ENCODE measurements around the gene COL4A1. TPM values are rescaled to one million over a fixed set of nuclear protein-coding genes. Genes with fewer than 3 reads are reported as not detected.

COL4A1 gene
- total RNA-seq, 3 donors from 2014 or later = 118 to 1,008 (median 370) TPM

GRCh38 chr13:110179857-110180147 lies 127.2 kb downstream of the COL4A1 start:
- no peak overlapping the region for H3K27ac ChIP-seq
- TF ChIP-seq POLR2A (IDR thresholded peaks at IDR 0.05) (no peak), POLR2AphosphoS5 (IDR thresholded peaks at IDR 0.05) (no peak), CTCF (IDR thresholded peaks at IDR 0.05) (no peak)
- no peak for DNase-seq (ENCODE audit: low spot score in 2 of 2)
- H3K9me3 ChIP-seq = no peaks in the 10 kb centered on the region
- H3K4me1 ChIP-seq = no peaks in the 10 kb centered on the region
- no peaks in the 10 kb centered on the region for H3K36me3 ChIP-seq
- no peak overlapping the region for H3K4me3 ChIP-seq
- no peaks in the 10 kb centered on the region for H3K27me3 ChIP-seq
- intact Hi-C loops (cut with DNase I; ENCODE audit: low total_unique reads) = no loop called here

- Histone ChIP-seq H3K27me3 (no peaks in the 10 kb centered on the region), H3K4me1 (no peaks in the 10 kb centered on the region), H3K4me3 (no peak overlapping the region), H3K36me3 (peaks cover under 1% of the 10 kb centered on the region), H3K9me3 (no peaks in the 10 kb centered on the region), H3K27ac (no peak overlapping the region)
- no peak for TF ChIP-seq POLR2A (IDR thresholded peaks at IDR 0.05)
- no peak for TF ChIP-seq CTCF (IDR thresholded peaks at IDR 0.05)
- DNase-seq (ENCODE audit: low spot score in 2 of 2) = no peak
- intact Hi-C loops (cut with DNase I; ENCODE audit: low total_unique reads) = no loop called here
Observed at GRCh38 chr13:110179116-110179856, 127.7 kb downstream of the COL4A1 start.

GRCh38 chr13:110177790-110178189 lies 129.2 kb downstream of the COL4A1 start:
- intact Hi-C loops (cut with DNase I; ENCODE audit: low total_unique reads) = no loop called here
- H3K27ac ChIP-seq = no peak overlapping the region
- no peaks in the 10 kb centered on the region for H3K27me3 ChIP-seq
- no peaks in the 10 kb centered on the region for H3K4me1 ChIP-seq
- TF ChIP-seq POLR2AphosphoS5 (IDR thresholded peaks at IDR 0.05) = no peak
- peaks cover 8% of the 10 kb centered on the region for H3K36me3 ChIP-seq
- no peak for DNase-seq (ENCODE audit: low spot score in 2 of 2)
- peaks cover 6 to 10% of the 10 kb centered on the region in 2 donors for H3K9me3 ChIP-seq
- no peak overlapping the region for H3K4me3 ChIP-seq

- no peak overlapping the region for H3K27ac ChIP-seq
- H3K4me3 ChIP-seq = no peak overlapping the region
- TF ChIP-seq POLR2A (IDR thresholded peaks at IDR 0.05) (no peak), POLR2AphosphoS5 (IDR thresholded peaks at IDR 0.05) (no peak), CTCF (IDR thresholded peaks at IDR 0.05) (no peak)
- no peaks in the 10 kb centered on the region for H3K4me1 ChIP-seq
- no peak for DNase-seq (ENCODE audit: low spot score in 2 of 2)
- H3K9me3 ChIP-seq = peaks cover 6 to 10% of the 10 kb centered on the region in 2 donors
- intact Hi-C loops (cut with DNase I; ENCODE audit: low total_unique reads) = no loop called here
- peaks cover 8% of the 10 kb centered on the region for H3K36me3 ChIP-seq
- no peaks in the 10 kb centered on the region for H3K27me3 ChIP-seq
Observed at GRCh38 chr13:110176431-110176830, 130.5 kb downstream of the COL4A1 start.

- DNase-seq (ENCODE audit: low spot score in 2 of 2) = no peak
- Histone ChIP-seq H3K36me3 (peaks cover 8% of the 10 kb centered on the region), H3K4me1 (no peaks in the 10 kb centered on the region), H3K27me3 (no peaks in the 10 kb centered on the region), H3K4me3 (no peak overlapping the region), H3K9me3 (peaks cover 6 to 10% of the 10 kb centered on the region in 2 donors), H3K27ac (no peak overlapping the region)
- no peak for TF ChIP-seq POLR2A (IDR thresholded peaks at IDR 0.05)
- TF ChIP-seq CTCF (IDR thresholded peaks at IDR 0.05) = no peak
- no peak for TF ChIP-seq POLR2AphosphoS5 (IDR thresholded peaks at IDR 0.05)
- intact Hi-C loops (cut with DNase I; ENCODE audit: low total_unique reads) = no loop called here
Observed at GRCh38 chr13:110173247-110173818, 133.6 kb downstream of the COL4A1 start.
